GM04503 (cell line): ENCODE results near the gene HDAC4.

Source experiments
- DNase-seq: peaks from one replicate; pipeline ENCODE4 v3.0.0-alpha.2; 2012; ENCODE audit warnings: low read depth

HDAC4 gene

GRCh38 chr2:239265681-239266433, 135.0 kb downstream of the HDAC4 start:
- no peak for DNase-seq

DNA sequence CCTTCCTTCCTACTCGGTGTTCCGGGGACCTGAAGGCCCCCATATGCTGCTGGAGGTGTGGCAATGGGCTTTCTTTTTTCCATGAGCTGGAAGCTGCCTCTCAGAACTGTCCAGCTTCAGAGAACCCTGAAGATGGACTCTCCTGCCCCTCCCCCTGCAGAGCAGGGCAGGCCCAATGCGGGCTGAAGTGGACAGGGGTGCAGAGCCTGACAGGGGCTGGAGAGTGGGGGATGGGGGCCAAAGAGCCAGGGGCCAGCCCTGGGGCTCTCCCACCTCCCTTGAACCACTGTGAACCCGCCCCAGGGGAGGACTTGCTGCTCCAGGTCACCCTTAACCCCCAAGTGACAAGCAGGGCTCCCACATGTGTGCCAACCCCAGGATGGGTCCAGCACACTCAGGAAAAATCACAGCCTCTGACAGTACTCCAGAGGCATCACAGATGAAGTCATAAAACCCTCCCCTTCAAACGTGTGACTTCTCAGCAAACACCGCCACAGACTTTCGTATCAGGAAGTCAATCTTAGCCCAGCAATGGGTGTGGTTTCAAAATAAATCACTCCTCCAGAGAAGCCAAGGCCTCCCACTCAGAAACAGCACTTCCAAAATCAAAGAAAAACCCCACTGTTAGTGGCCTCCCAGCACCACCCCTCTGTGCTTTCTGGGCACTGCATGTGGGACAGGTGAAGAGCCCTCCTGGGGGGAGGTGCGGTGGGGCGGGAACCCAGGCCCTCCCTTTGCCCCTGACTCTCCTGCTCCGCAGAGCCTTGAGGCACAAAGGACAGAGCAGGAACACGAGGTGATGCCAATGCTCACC, 135.8 kb downstream of the HDAC4 start:
- no peak for DNase-seq

- DNase-seq = no peak
These were observed 136.4 kb downstream of the HDAC4 start for GRCh38 chr2:239264492-239264837.

GRCh38 chr2:239263669-239264491, 136.9 kb downstream of the HDAC4 start:
- DNase-seq = no peak

- DNase-seq = no peak
These were observed 137.6 kb downstream of the HDAC4 start for GRCh38 chr2:239263231-239263630.

GRCh38 chr2:239262484-239263230, 138.2 kb downstream of the HDAC4 start:
- DNase-seq = no peak

- DNase-seq = no peak
These were observed 138.9 kb downstream of the HDAC4 start for GRCh38 chr2:239261796-239262483.

DNA sequence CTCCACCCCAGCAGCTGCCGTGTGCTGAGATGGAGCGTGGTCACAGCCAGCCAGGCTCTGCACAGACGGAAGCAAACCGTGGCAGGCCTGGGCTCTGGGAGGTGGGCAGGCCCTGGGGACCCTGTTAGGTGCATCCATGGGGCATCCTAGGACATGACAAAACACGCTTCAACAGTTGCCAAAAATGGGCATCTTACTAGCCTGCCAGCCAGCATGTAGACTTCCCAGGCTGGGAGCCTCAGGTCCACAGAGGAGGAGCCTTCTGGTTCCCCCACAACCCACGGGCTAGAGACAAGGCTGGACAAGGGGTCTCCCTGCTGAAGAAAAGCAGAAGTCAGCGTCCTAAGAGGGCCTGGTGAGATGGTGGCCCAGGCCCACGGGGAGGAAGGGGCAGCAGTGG, 139.5 kb downstream of the HDAC4 start:
- DNase-seq = no peak

GRCh38 chr2:239260546-239261327, 140.1 kb downstream of the HDAC4 start:
- DNase-seq = no peak

GRCh38 chr2:239259603-239260298, 141.1 kb downstream of the HDAC4 start:
- no peak for DNase-seq

- DNase-seq = no peak
These were observed 141.6 kb downstream of the HDAC4 start for GRCh38 chr2:239259173-239259572.

DNA sequence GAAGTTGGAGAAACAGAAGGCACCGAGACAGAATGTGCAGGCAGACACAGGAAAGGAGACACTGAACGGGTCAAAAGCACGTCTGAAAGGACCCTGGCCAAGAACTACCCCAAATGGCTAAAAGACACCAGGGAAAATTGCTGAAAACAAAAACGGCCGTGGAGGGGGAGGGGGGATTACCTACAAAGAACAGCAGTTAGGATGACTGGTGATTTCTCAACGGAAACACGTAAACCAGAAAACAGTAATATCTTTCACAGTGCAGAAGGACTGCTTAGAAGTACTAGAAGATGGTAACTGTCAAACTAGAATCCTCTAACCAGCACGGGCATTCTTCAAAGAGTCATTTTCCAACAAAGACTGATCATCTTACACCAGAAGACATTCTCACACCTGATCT, 142.6 kb downstream of the HDAC4 start:
- DNase-seq = no peak

DNA sequence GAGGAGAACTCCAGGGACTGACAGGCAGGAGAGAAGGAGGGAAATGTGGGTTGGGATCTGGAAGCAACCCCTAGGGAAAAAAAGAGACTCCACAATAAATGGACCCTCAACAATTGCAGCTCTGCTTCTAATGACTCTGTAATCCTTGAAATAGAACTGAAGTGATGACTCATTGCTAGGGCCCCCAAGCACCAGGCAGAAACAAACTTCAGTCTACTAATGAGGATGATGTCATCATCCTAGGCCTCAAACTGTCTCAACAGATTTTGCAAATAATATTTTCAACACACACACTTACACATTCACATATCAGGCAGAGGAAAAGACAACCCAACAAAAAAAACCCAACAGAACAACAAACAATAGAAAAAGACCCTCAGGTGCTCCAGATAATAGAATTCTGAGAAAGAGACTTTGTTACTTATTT, 143.3 kb downstream of the HDAC4 start:
- DNase-seq = peak; percentile 70

DNA sequence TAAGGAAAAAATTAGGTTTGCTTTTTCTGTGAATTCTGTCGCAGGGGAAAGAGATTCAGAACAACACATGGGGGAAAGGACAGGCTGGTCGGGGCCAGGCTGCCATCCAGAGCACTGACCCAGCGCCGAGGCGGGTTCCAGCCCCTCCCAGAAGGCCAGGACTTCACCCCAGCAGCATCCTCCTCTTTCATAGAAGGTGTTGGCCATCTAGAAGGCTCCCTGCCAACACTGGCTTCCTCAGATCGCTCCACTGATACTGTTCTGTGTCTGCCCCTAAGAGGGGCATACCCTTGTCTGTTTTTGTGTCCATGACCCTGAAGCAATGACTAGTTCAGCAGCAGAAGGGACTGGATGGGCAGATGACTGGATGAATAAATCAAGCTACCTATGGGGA, 144.5 kb downstream of the HDAC4 start:
- no peak for DNase-seq

- DNase-seq = no peak
These were observed 145.0 kb downstream of the HDAC4 start for GRCh38 chr2:239255628-239256349.

DNA sequence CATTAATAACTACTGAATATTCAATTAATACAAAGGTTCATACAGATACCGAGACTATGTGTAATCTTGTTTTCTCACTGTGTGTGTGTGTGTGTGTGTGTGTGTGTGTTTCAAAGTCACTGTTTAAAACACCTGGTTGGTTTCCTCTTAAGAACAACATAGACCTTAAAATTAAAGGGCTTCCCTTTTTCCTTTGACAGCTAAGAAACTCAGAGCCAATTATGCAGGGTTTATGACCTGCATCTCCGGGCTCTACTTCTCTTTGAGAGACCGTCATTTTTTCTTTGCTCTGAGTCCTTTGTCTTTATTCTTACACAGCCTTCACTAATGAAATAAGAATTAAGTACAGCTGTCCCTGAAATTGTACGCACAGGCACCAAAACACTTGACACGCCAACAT, 145.6 kb downstream of the HDAC4 start:
- no peak for DNase-seq

DNA sequence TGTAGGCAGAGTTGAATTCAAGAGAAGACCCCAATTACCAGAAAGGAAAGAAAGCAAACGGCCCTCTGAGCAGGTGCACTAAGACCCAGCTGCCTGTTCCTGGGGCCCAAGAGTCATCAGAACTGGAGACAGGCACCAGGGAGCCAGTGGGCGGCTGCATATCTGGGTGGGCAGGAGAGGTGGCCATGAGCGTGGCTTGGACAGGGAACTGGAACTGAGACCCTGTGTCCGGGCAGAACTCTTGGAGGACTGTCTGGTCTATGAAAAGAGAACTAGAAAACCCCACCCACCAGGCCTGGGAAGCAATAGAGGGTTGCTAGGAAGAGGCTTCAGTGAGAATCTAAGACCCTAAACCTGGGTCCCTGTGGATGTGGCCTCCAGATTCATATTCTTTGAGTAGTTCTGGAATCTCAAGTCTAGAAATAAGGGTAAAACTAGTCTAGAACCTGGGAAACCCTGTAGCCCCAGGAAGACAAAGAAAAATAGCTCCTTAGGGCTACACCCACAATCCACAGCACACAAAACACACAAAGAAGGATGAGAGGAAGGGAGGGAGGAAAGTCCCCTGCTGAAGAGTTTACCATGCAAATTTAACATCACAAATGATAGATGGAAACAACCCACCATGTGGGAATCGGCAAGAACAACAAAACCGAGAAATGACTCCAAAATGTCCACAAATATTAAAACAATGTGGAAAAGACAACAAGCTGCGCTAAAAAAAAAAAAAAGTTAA, 147.0 kb downstream of the HDAC4 start:
- no peak for DNase-seq

DNA sequence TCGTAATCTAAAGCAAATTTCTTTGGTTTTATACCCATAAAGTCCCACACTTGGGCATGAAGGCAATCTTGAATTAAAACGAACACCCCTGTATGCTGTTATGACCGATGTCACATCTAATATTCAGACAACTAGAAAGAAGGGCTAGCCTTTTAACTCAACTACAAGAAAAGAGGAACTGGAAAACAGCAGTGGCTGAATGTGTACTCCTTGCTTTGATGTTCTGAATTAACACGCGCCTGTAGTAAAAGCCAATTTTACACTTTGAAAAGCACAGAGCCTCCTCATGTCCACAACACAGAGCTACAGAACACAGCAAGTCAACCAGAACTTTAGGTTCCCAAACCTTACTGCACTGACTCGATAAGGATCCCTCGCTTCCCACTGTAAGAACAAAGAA, 147.6 kb downstream of the HDAC4 start:
- DNase-seq = no peak

DNA sequence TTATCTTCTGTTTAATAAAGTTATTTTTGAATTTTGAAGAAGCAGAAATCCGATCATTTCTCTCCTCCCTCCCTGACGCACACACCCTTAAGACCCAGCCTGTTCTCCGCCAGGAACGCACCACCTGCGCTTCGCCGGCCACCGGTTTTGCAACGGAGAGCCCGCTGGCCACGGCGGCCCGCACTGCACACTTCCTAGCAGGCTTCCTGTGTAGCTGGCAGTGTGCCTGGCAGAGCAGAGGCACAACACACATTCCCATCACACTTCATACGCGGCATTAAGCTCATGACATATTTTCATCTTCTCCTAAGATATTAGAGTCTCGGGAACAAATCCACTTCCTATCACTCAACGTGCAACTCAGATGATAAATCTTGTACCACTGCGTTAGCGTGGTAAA, 148.0 kb downstream of the HDAC4 start:
- no peak for DNase-seq
